Duodenal mucosa (tissue), 2 donors: ENCODE data around the gene CCDC170.

ENCODE experiments used
- H3K27ac ChIP-seq: one replicate; pipeline ENCODE4 v1.7.0; 2013; ENCODE audit warnings: low read depth, low read length
- H3K27me3 ChIP-seq, 2 donors: one replicate each; pipeline ENCODE4 v1.7.0; 2013; ENCODE audit warnings: low read length in 2 of 2, control low read depth in 1 of 2; ENCODE audit not compliant: insufficient read depth in 2 of 2, control insufficient read depth in 1 of 2
- H3K36me3 ChIP-seq, 2 donors: one replicate each; pipeline ENCODE4 v1.7.0; 2013; ENCODE audit warnings: low read length in 2 of 2, control low read depth in 1 of 2; ENCODE audit not compliant: insufficient read depth in 2 of 2, control insufficient read depth in 1 of 2
- H3K4me1 ChIP-seq, 2 donors: one replicate each; pipeline ENCODE4 v1.7.0; 2013; ENCODE audit warnings: low read length in 2 of 2, control low read depth in 1 of 2; ENCODE audit not compliant: insufficient read depth in 2 of 2, control insufficient read depth in 1 of 2
- H3K4me3 ChIP-seq, 2 donors: one replicate each; pipeline ENCODE4 v1.7.0; 2013; ENCODE audit warnings: low read length in 2 of 2, low read depth in 1 of 2
- H3K9ac ChIP-seq, 2 donors: one replicate each; pipeline ENCODE4 v1.7.0; 2013; ENCODE audit warnings: low read length in 2 of 2, low read depth in 1 of 2
- H3K9me3 ChIP-seq, 2 donors: one replicate each; pipeline ENCODE4 v1.7.0; 2013; ENCODE audit warnings: low read length in 2 of 2, control low read depth in 1 of 2; ENCODE audit not compliant: control insufficient read depth in 1 of 2

CCDC170 gene

GRCh38 chr6:151637814-151638213 lies 144.0 kb downstream of the CCDC170 start:
- no peak overlapping the region for H3K9ac ChIP-seq
- H3K4me3 ChIP-seq: no peak overlapping the region
- no peaks in the 10 kb centered on the region for H3K36me3 ChIP-seq
- no peak overlapping the region for H3K27ac ChIP-seq
- peaks cover 0 to 4% of the 10 kb centered on the region in 2 donors for H3K9me3 ChIP-seq
- no peaks in the 10 kb centered on the region for H3K27me3 ChIP-seq
- H3K4me1 ChIP-seq: peaks cover 0 to 5% of the 10 kb centered on the region in 2 donors

- H3K27ac ChIP-seq: no peak overlapping the region
Observed at GRCh38 chr6:151639750-151640149, 145.9 kb downstream of the CCDC170 start.

GRCh38 chr6:151641028-151641427 lies 147.2 kb downstream of the CCDC170 start:
- no peak overlapping the region for H3K9ac ChIP-seq
- no peaks in the 10 kb centered on the region for H3K4me1 ChIP-seq
- H3K4me3 ChIP-seq: no peak overlapping the region
- H3K27me3 ChIP-seq: no peaks in the 10 kb centered on the region
- no peaks in the 10 kb centered on the region for H3K36me3 ChIP-seq
- H3K9me3 ChIP-seq: peaks cover 0 to 4% of the 10 kb centered on the region in 2 donors
- no peak overlapping the region for H3K27ac ChIP-seq

More at GRCh38 chr6:151639750-151640149, 145.9 kb downstream of the CCDC170 start:
- Histone ChIP-seq H3K27me3 (no peaks in the 10 kb centered on the region), H3K9ac (no peak overlapping the region), H3K4me1 (no peaks in the 10 kb centered on the region), H3K36me3 (no peaks in the 10 kb centered on the region), H3K9me3 (peaks cover 0 to 4% of the 10 kb centered on the region in 2 donors), H3K4me3 (no peak overlapping the region)

- no peaks in the 10 kb centered on the region for H3K9me3 ChIP-seq
- no peaks in the 10 kb centered on the region for H3K27me3 ChIP-seq
- H3K36me3 ChIP-seq: no peaks in the 10 kb centered on the region
- H3K4me1 ChIP-seq: no peaks in the 10 kb centered on the region
- no peak overlapping the region for H3K9ac ChIP-seq
- no peak overlapping the region for H3K27ac ChIP-seq
- H3K4me3 ChIP-seq: no peak overlapping the region
Observed at GRCh38 chr6:151647976-151648639, 154.3 kb downstream of the CCDC170 start.

- no peak overlapping the region for H3K9ac ChIP-seq
- no peak overlapping the region for H3K27ac ChIP-seq
- no peaks in the 10 kb centered on the region for H3K36me3 ChIP-seq
- H3K27me3 ChIP-seq: no peaks in the 10 kb centered on the region
- H3K9me3 ChIP-seq: no peaks in the 10 kb centered on the region
- H3K4me1 ChIP-seq: no peaks in the 10 kb centered on the region
- no peak overlapping the region for H3K4me3 ChIP-seq
Observed at GRCh38 chr6:151649835-151650234, 156.0 kb downstream of the CCDC170 start.

- H3K27ac ChIP-seq: no peak overlapping the region
Observed at GRCh38 chr6:151651639-151652038, 157.8 kb downstream of the CCDC170 start.

GRCh38 chr6:151652325-151652724 lies 158.5 kb downstream of the CCDC170 start:
- Histone ChIP-seq H3K27ac (no peak overlapping the region), H3K9ac (no peak overlapping the region), H3K36me3 (no peaks in the 10 kb centered on the region), H3K4me1 (no peaks in the 10 kb centered on the region), H3K27me3 (no peaks in the 10 kb centered on the region), H3K4me3 (no peak overlapping the region), H3K9me3 (no peaks in the 10 kb centered on the region)

More at GRCh38 chr6:151651639-151652038, 157.8 kb downstream of the CCDC170 start:
- Histone ChIP-seq H3K27me3 (no peaks in the 10 kb centered on the region), H3K4me3 (no peak overlapping the region), H3K4me1 (no peaks in the 10 kb centered on the region), H3K9me3 (no peaks in the 10 kb centered on the region), H3K9ac (no peak overlapping the region), H3K36me3 (no peaks in the 10 kb centered on the region)

GRCh38 chr6:151655099-151655498 lies 161.3 kb downstream of the CCDC170 start:
- Histone ChIP-seq H3K27me3 (no peaks in the 10 kb centered on the region), H3K27ac (no peak overlapping the region), H3K4me3 (no peak overlapping the region), H3K36me3 (no peaks in the 10 kb centered on the region), H3K4me1 (no peaks in the 10 kb centered on the region), H3K9me3 (no peaks in the 10 kb centered on the region), H3K9ac (no peak overlapping the region)

- no peak overlapping the region for H3K27ac ChIP-seq
- H3K4me1 ChIP-seq: no peaks in the 10 kb centered on the region
- H3K9me3 ChIP-seq: no peaks in the 10 kb centered on the region
- H3K27me3 ChIP-seq: no peaks in the 10 kb centered on the region
- no peak overlapping the region for H3K4me3 ChIP-seq
- H3K36me3 ChIP-seq: no peaks in the 10 kb centered on the region
- no peak overlapping the region for H3K9ac ChIP-seq
Observed at GRCh38 chr6:151656392-151656791, 162.6 kb downstream of the CCDC170 start.

GRCh38 chr6:151658091-151658490 lies 164.3 kb downstream of the CCDC170 start:
- Histone ChIP-seq H3K9me3 (no peaks in the 10 kb centered on the region), H3K27ac (no peak overlapping the region), H3K27me3 (no peaks in the 10 kb centered on the region), H3K4me3 (no peak overlapping the region), H3K9ac (no peak overlapping the region), H3K36me3 (no peaks in the 10 kb centered on the region), H3K4me1 (peaks cover 0 to 2% of the 10 kb centered on the region in 2 donors)
